MM.1S (cell line): ENCODE results near the gene PLXNA4.

ENCODE experiments used
- CTCF ChIP-seq: fragments of 300-600 bp; sonication (generic); IDR thresholded peaks from 2 replicates; pipeline ENCODE4 v1.5.1; 2016; ENCODE audit warnings: antibody characterized with exemption, low read length, mixed read lengths
- EZH2 ChIP-seq: fragments of 300-600 bp; sonication (generic); optimal IDR thresholded peaks from 2 replicates; pipeline ENCODE3; 2017; ENCODE audit warnings: low read depth, mild to moderate bottlenecking, antibody characterized with exemption, low read length, mixed read lengths

GRCh38 chr7:132248841-132249240 is 327.4 kb downstream of the PLXNA4 start:
- TF ChIP-seq CTCF (no peak), EZH2 (no peak)
